K562 (cell line): Measurements from ENCODE around the gene PIGN. TPM values are rescaled to one million over a fixed set of nuclear protein-coding genes. Genes with fewer than 3 reads are reported as not detected.

Experiments used
- ATAC-seq: fragments of 200-7000 bp; cut with Tn5 transposase; 3 replicates; pipeline ENCODE4 v1.9.1; 2020; ENCODE audit warnings: moderate library complexity
- BruUV-seq: library from RNA; stranded (reverse); fragments of 400-500 nt; replicated peaks from 2 replicates; lab custom pipeline; 2021; lab: Mats Ljungman, UMichigan
- CTCF ChIA-PET: fragments of 300-600 bp; formaldehyde crosslinking; extraction: SDS; loops from one replicate; lab custom pipeline; 2021; ENCODE audit warnings: low intra/inter-chr PET ratio; lab: Yijun Ruan, JAX
- POLR2A ChIA-PET: fragments of 300-600, 350-650 bp; sonication (Branson Sonifier 250); formaldehyde crosslinking; extraction: SDS; loops from one replicate; lab custom pipeline; 2021; ENCODE audit warnings: antibody characterized with exemption, inconsistent platforms; lab: Yijun Ruan, JAX
- DNase-seq, 4 experiments: peaks; one replicate each; pipeline versions ENCODE4 v3.0.0 to v3.0.0-alpha.2; 2011 to 2018; ENCODE audit warnings: low spot score in 3 of 4, mixed read lengths in 3 of 4; ENCODE audit errors: extremely low read depth in 1 of 4
- FAIRE-seq: peaks from 2 replicates; lab custom pipeline; 2011; peaks lifted over from hg19 to GRCh38; lab: Jason Lieb, UNC
- H2AFZ ChIP-seq: 2 replicates; pipeline ENCODE4 v1.6.0; 2011; ENCODE audit warnings: low read depth, low read length, control low read depth, inconsistent platforms
- H3K27ac ChIP-seq: fragments of 200-600 bp; 3 replicates; pipeline ENCODE4 v1.8.0; 2011; ENCODE audit warnings: low read depth, mild to moderate bottlenecking, control low read depth, inconsistent platforms, low read length, moderate library complexity, mixed read lengths; ENCODE audit errors: extremely low read depth
- H3K27me3 ChIP-seq, 2 experiments: fragments of 300-600 bp in 1 of 2; 2 replicates in 1 of 2; 3 replicates in 1 of 2; pipeline versions ENCODE4 v1.6.0 to v1.8.0; 2011; ENCODE audit warnings: inconsistent platforms in 2 of 2, low read length in 2 of 2, mild to moderate bottlenecking in 1 of 2, mixed read lengths in 1 of 2, moderate library complexity in 1 of 2; ENCODE audit not compliant: control insufficient read depth in 2 of 2, insufficient read depth in 2 of 2
- H3K36me3 ChIP-seq: fragments of 300-600 bp; 3 replicates; pipeline ENCODE4 v1.8.0; 2011; ENCODE audit warnings: mild to moderate bottlenecking, low read length, inconsistent platforms; ENCODE audit not compliant: control insufficient read depth, insufficient read depth
- H3K4me1 ChIP-seq, 2 experiments: fragments of 200-600 bp in 1 of 2; replicated peaks in 1 of 2; 2 replicates in 1 of 2; 3 replicates in 1 of 2; pipeline versions ENCODE4 v1.5.1 to v1.8.0; 2011; ENCODE audit warnings: inconsistent platforms in 2 of 2, low read length in 2 of 2, mild to moderate bottlenecking in 1 of 2, mixed read lengths in 1 of 2, moderate library complexity in 1 of 2; ENCODE audit not compliant: control insufficient read depth in 2 of 2, insufficient read depth in 2 of 2
- H3K4me2 ChIP-seq: 2 replicates; pipeline ENCODE4 v1.6.1; 2011; ENCODE audit warnings: low read length, control low read depth, inconsistent platforms, mixed read lengths; ENCODE audit not compliant: insufficient read depth
- H3K4me3 ChIP-seq: fragments of 200-600 bp; sonication (generic), shearing (Covaris generic); 2 replicates; pipeline ENCODE4 v1.5.1; 2016; ENCODE audit warnings: control low read depth, inconsistent platforms
- H3K79me2 ChIP-seq: fragments of 200-600 bp; 3 replicates; pipeline ENCODE4 v1.8.0; 2011; ENCODE audit warnings: low read length, inconsistent platforms; ENCODE audit not compliant: control insufficient read depth, insufficient read depth
- H3K9ac ChIP-seq, 2 experiments: 2 replicates each; pipeline versions ENCODE4 v1.6.0 to v1.6.1; 2011; ENCODE audit warnings: low read depth in 2 of 2, low read length in 2 of 2, control low read depth in 1 of 2, inconsistent platforms in 1 of 2, mild to moderate bottlenecking in 1 of 2, mixed read lengths in 1 of 2; ENCODE audit not compliant: insufficient read depth in 1 of 2
- H3K9me1 ChIP-seq: one replicate; pipeline ENCODE4 v1.6.0; 2011; ENCODE audit warnings: inconsistent platforms, mild to moderate bottlenecking, low read length, moderate library complexity; ENCODE audit not compliant: control insufficient read depth, insufficient read depth
- H3K9me3 ChIP-seq: replicated peaks from 2 replicates; pipeline ENCODE4 v1.5.1; 2011; ENCODE audit warnings: low read depth, low read length, inconsistent platforms; ENCODE audit not compliant: control insufficient read depth, insufficient read depth
- H4K20me1 ChIP-seq: replicated peaks from 2 replicates; pipeline ENCODE4 v1.6.1; 2011; ENCODE audit warnings: low read length, inconsistent platforms, mixed read lengths; ENCODE audit not compliant: control insufficient read depth, insufficient read depth
- CREB1 ChIP-seq, 2 experiments: sonication (generic) in 1 of 2; formaldehyde crosslinking in 1 of 2; IDR thresholded peaks; 2 replicates each; pipeline versions ENCODE4 v1.6.1 to v1.8.0; 2012 to 2022; ENCODE audit warnings: inconsistent platforms in 1 of 2, mild to moderate bottlenecking in 1 of 2, missing genetic modification reagents in 1 of 2, moderate library complexity in 1 of 2
- ESRRB ChIP-seq: fragments of 250-450 bp; sonication (Bioruptor Pico); IDR thresholded peaks from 2 replicates; pipeline ENCODE4 v1.5.0; 2020; ENCODE audit warnings: mild to moderate bottlenecking, moderate library complexity, borderline replicate concordance
- MAFK ChIP-seq: IDR thresholded peaks from 2 replicates; pipeline ENCODE4 v1.6.1; 2011; ENCODE audit warnings: low read length, improper control_type of control experiment
- MTA1 ChIP-seq: fragments of 450-650 bp; IDR thresholded peaks from 2 replicates; pipeline ENCODE4 v1.6.1; 2017; ENCODE audit warnings: borderline replicate concordance
- NR2F6 ChIP-seq: fragments of 450-650 bp; formaldehyde crosslinking; IDR thresholded peaks from 2 replicates; pipeline ENCODE4 v1.4.0; 2020; ENCODE audit warnings: mild to moderate bottlenecking
- SMARCC2 ChIP-seq: fragments of 450-650 bp; IDR thresholded peaks from 2 replicates; pipeline ENCODE4 v1.6.1; 2017; ENCODE audit warnings: antibody characterized with exemption, moderate library complexity, mild to moderate bottlenecking, low read depth
- ZNF354B ChIP-seq: fragments of 250-450 bp; sonication (Bioruptor Pico); IDR thresholded peaks from 2 replicates; pipeline ENCODE4 v1.4.0; 2020
- ZNF699 ChIP-seq: fragments of 250-450 bp; sonication (Bioruptor Pico); IDR thresholded peaks from 2 replicates; pipeline ENCODE4 v1.8.0; 2021; ENCODE audit warnings: mild to moderate bottlenecking, moderate library complexity; ENCODE audit not compliant: insufficient replicate concordance
- WGBS: fragments of 100-300 bp; shearing (Covaris generic); methylation state at CpG from one replicate; pipeline ENCODE4 v1.1.6; 2016; ENCODE audit warnings: low coverage, mixed read lengths; ENCODE audit not compliant: insufficient coverage; ENCODE audit errors: missing lambda C conversion rate; 5-methylcytosine and 5-hydroxymethylcytosine counted together
- in situ Hi-C: fragments of 300-500 bp; cut with MboI; formaldehyde crosslinking; loops from 4 replicates; pipeline ENCODE4 v1.15.0; 2018; ENCODE audit warnings: inconsistent platforms, mixed read lengths
- intact Hi-C: fragments of 100-400 bp; cut with micrococcal nuclease; formaldehyde crosslinking; loops from 2 replicates; pipeline ENCODE4 v1.14.2; 2022
- polyA plus RNA-seq, 8 experiments: library from polyadenylated mRNA; depleted of rRNA in 4 of 8; stranded (reverse) in 5 of 8; unstranded in 3 of 8; fragments of >200 nt; fragmentation: Nextera tagmentation in 2 of 8; fragmentation: Illumina TruSeq in 1 of 8; extraction: Ambion mirVana in 2 of 8; extraction: Trizol in 1 of 8; gene quantifications; 2 replicates each; pipeline versions ENCODE4 v1.2.1 to v1.2.3, GENCODE V29; 2011 to 2014; ENCODE audit warnings: inconsistent platforms in 1 of 8, missing spikeins in 1 of 8
- total RNA-seq, 7 experiments: library from RNA; depleted of rRNA in 6 of 7; stranded (reverse); fragments of >200 nt in 6 of 7; fragmentation: Illumina TruSeq in 2 of 7; extraction: Trizol in 2 of 7; gene quantifications; 2 replicates each; pipeline versions ENCODE4 v1.2.1 to v1.2.3, GENCODE V29; 2011 to 2021; ENCODE audit warnings: low replicate concordance in 1 of 7
- TF ChIP-seq, protein P1 (sequence below): fragments of 450-650 bp; IDR thresholded peaks from 2 replicates; pipeline ENCODE4 v1.6.1; 2016; ENCODE audit warnings: antibody characterized with exemption
- TF ChIP-seq, protein P2 (sequence below): fragments of 450-650 bp; formaldehyde crosslinking; IDR thresholded peaks from 2 replicates; pipeline ENCODE4 v1.4.0; 2020; ENCODE audit warnings: mild to moderate bottlenecking
- TF ChIP-seq, protein P3 (sequence below): fragments of 250-450 bp; sonication (Bioruptor Pico); IDR thresholded peaks from 2 replicates; pipeline ENCODE4 v1.9.0; 2021; ENCODE audit warnings: mild to moderate bottlenecking

The PIGN gene
- total and polyA plus RNA-seq, 9 of the 15 experiments (the other 6 are each of a cell fraction or from before 2014, with no cell fraction given): 9.9 to 25.6 (median 17.3) TPM

DNA sequence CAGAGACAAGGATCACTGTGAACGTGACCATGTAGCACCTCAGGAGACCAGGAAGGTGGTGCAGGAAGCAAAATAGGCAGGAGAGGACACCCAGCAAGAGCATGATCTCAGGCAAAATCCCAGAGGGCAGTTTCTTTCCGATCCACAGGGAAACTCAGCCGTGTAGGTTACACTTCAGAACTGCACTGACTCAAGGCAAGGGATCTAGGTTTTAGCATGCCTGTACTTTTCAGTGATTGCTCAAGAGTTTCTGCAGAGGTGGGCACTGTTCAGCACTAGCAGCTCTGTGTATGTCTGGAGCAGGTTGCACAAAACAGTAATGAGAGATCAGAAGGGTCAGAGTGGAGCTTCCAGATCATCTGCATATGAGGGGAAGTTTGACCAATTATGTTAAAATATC, 177.3 kb downstream of the PIGN start:
- no peak overlapping the region for H3K9ac ChIP-seq
- no peak for ATAC-seq

More for the DNA sequence above, 177.3 kb downstream of the PIGN start:
- no peak overlapping the region for H3K4me3 ChIP-seq
- no peak overlapping the region for H2AFZ ChIP-seq
- no TSS peak for BruUV-seq
- CTCF ChIA-PET: no interaction called here
- H3K27ac ChIP-seq: no peak overlapping the region
- TF ChIP-seq MTA1 (no peak), ZNF354B (CRISPR knock-in tag) (no peak), ESRRB (CRISPR knock-in tag) (no peak), CREB1 (IDR thresholded peaks at IDR 0.05) (no peak), CREB1 (CRISPR knock-in tag; IDR thresholded peaks at IDR 0.05) (no peak), SMARCC2 (no peak), ZNF699 (CRISPR knock-in tag) (no peak), MAFK (no peak), NR2F6 (CRISPR knock-in tag) (no peak)
- TF ChIP-seq, protein P1, sequence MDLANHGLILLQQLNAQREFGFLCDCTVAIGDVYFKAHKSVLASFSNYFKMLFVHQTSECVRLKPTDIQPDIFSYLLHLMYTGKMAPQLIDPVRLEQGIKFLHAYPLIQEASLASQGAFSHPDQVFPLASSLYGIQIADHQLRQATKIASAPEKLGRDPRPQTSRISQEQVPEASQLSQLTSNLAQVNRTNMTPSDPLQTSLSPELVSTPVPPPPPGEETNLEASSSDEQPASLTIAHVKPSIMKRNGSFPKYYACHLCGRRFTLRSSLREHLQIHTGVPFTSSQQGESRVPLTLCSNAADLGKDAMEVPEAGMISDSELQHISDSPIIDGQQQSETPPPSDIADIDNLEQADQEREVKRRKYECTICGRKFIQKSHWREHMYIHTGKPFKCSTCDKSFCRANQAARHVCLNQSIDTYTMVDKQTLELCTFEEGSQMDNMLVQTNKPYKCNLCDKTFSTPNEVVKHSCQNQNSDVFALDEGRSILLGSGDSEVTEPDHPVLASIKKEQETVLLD: no peak
- TF ChIP-seq, protein P2, sequence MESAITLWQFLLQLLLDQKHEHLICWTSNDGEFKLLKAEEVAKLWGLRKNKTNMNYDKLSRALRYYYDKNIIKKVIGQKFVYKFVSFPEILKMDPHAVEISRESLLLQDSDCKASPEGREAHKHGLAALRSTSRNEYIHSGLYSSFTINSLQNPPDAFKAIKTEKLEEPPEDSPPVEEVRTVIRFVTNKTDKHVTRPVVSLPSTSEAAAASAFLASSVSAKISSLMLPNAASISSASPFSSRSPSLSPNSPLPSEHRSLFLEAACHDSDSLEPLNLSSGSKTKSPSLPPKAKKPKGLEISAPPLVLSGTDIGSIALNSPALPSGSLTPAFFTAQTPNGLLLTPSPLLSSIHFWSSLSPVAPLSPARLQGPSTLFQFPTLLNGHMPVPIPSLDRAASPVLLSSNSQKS (CRISPR knock-in tag): no peak
- TF ChIP-seq, protein P3, sequence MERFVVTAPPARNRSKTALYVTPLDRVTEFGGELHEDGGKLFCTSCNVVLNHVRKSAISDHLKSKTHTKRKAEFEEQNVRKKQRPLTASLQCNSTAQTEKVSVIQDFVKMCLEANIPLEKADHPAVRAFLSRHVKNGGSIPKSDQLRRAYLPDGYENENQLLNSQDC: no peak
- TF ChIP-seq, all 486 proteins: peak for 0
- H3K9me3 ChIP-seq: no peaks in the 10 kb centered on the region
- intact Hi-C loops: no loop called here
- POLR2A ChIA-PET: no interaction called here
- H3K27me3 ChIP-seq: no peaks in the 10 kb centered on the region
- in situ Hi-C loops: no loop called here
- FAIRE-seq (no peak), DNase-seq (no peak)
- H3K36me3 ChIP-seq: no peaks in the 10 kb centered on the region
- H3K79me2 ChIP-seq: no peaks in the 10 kb centered on the region
- no peaks in the 10 kb centered on the region for H3K4me1 ChIP-seq
- no peaks in the 10 kb centered on the region for H4K20me1 ChIP-seq
- H3K4me2 ChIP-seq: no peak overlapping the region
- no peaks in the 10 kb centered on the region for H3K9me1 ChIP-seq
- 0% methylated on average over 1 of the region's 3 CpGs for WGBS
